Loucy (cell line): ENCODE data around the gene C16orf95.

Experiments used
- H2AFZ ChIP-seq: fragments of 200-600 bp; sonication (generic); 2 replicates; pipeline ENCODE4 v1.6.0; 2016; ENCODE audit warnings: antibody characterized with exemption, mild to moderate bottlenecking, low read length, moderate library complexity
- H3F3A ChIP-seq: fragments of 200-600 bp; 2 replicates; pipeline ENCODE4 v1.6.0; 2016; ENCODE audit warnings: antibody characterized with exemption, low read depth, mild to moderate bottlenecking
- H3K27me3 ChIP-seq: fragments of 200-600 bp; sonication (generic); 2 replicates; pipeline ENCODE4 v1.6.1; 2014; ENCODE audit warnings: low read length, mild to moderate bottlenecking; ENCODE audit not compliant: insufficient read depth, poor library complexity, severe bottlenecking
- H3K36me3 ChIP-seq: fragments of 200-600 bp; sonication (generic); 2 replicates; pipeline ENCODE4 v1.6.1; 2016; ENCODE audit warnings: low read length; ENCODE audit not compliant: insufficient read depth
- H3K4me1 ChIP-seq: fragments of 200-600 bp; sonication (generic); 2 replicates; pipeline ENCODE4 v1.5.1; 2014; ENCODE audit warnings: low read length, mild to moderate bottlenecking; ENCODE audit not compliant: insufficient read depth, poor library complexity, severe bottlenecking
- H3K4me2 ChIP-seq: fragments of 200-600 bp; sonication (generic); 2 replicates; pipeline ENCODE4 v1.6.0; 2014; ENCODE audit warnings: antibody characterized with exemption, low read length, low read depth, mild to moderate bottlenecking; ENCODE audit not compliant: poor library complexity, severe bottlenecking
- H3K4me3 ChIP-seq: fragments of 200-600 bp; sonication (generic); 2 replicates; pipeline ENCODE4 v1.5.1; 2014; ENCODE audit warnings: low read length, mild to moderate bottlenecking, mixed read lengths; ENCODE audit not compliant: poor library complexity, severe bottlenecking
- H3K79me2 ChIP-seq: fragments of 200-600 bp; sonication (generic); 2 replicates; pipeline ENCODE4 v1.6.1; 2014; ENCODE audit warnings: low read length; ENCODE audit not compliant: insufficient read depth
- H3K9ac ChIP-seq: fragments of 200-600 bp; sonication (generic); 2 replicates; pipeline ENCODE4 v1.6.0; 2014; ENCODE audit warnings: mild to moderate bottlenecking, low read depth, low read length, moderate library complexity; ENCODE audit not compliant: poor library complexity, severe bottlenecking
- H3K9me2 ChIP-seq: fragments of 200-600 bp; sonication (generic); replicated peaks from 2 replicates; pipeline ENCODE4 v1.6.1; 2016; ENCODE audit warnings: low read depth, low read length, mixed read lengths
- H3K9me3 ChIP-seq: fragments of 200-600 bp; sonication (generic); 2 replicates; pipeline ENCODE4 v1.6.1; 2014; ENCODE audit warnings: mild to moderate bottlenecking, antibody characterized with exemption, low read length, low read depth; ENCODE audit not compliant: insufficient read depth
- H4K20me1 ChIP-seq: fragments of 200-600 bp; sonication (generic); 2 replicates; pipeline ENCODE4 v1.6.0; 2014; ENCODE audit warnings: antibody characterized with exemption, low read length, mild to moderate bottlenecking; ENCODE audit not compliant: insufficient read depth, poor library complexity, severe bottlenecking
- EZH2phosphoT487 ChIP-seq: fragments of 200-600 bp; IDR thresholded peaks from 2 replicates; pipeline ENCODE4 v1.6.1; 2018; ENCODE audit warnings: antibody characterized with exemption, mild to moderate bottlenecking, moderate library complexity, borderline replicate concordance
- TF ChIP-seq, protein P1 (sequence below): fragments of 200-600 bp; sonication (generic); conservative IDR thresholded peaks from 2 replicates; pipeline ENCODE4 v1.5.1; 2014; ENCODE audit warnings: mild to moderate bottlenecking, antibody characterized with exemption, low read length

C16orf95 gene

DNA sequence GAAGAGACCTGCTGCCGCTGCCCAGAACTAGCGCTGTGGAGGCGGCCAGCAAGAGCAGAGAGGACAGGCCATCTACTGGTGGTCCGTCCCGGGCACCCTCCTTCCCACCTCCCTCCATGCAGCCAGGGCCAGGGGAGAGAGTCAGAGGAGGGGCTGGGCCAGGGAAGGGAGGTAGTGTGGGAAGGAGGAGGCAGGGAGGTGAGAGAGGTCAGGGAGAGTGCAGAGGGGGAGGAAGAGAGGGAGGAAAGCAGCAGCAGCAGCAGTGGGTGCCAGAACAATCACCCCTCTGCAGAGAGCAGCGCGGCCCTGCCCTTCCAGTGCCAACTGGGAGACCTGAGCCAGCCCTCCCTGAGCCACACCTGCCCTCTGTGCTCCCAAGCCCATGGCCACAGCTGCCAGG lies 6.6 kb downstream of the C16orf95 start:
- no peak for TF ChIP-seq EZH2phosphoT487
- TF ChIP-seq, protein P1, sequence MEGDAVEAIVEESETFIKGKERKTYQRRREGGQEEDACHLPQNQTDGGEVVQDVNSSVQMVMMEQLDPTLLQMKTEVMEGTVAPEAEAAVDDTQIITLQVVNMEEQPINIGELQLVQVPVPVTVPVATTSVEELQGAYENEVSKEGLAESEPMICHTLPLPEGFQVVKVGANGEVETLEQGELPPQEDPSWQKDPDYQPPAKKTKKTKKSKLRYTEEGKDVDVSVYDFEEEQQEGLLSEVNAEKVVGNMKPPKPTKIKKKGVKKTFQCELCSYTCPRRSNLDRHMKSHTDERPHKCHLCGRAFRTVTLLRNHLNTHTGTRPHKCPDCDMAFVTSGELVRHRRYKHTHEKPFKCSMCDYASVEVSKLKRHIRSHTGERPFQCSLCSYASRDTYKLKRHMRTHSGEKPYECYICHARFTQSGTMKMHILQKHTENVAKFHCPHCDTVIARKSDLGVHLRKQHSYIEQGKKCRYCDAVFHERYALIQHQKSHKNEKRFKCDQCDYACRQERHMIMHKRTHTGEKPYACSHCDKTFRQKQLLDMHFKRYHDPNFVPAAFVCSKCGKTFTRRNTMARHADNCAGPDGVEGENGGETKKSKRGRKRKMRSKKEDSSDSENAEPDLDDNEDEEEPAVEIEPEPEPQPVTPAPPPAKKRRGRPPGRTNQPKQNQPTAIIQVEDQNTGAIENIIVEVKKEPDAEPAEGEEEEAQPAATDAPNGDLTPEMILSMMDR = no peak
- Histone ChIP-seq H2AFZ (no peak overlapping the region), H4K20me1 (no peaks in the 10 kb centered on the region), H3K36me3 (no peaks in the 10 kb centered on the region), H3K9me2 (no peaks in the 10 kb centered on the region), H3K27me3 (no peaks in the 10 kb centered on the region), H3K4me1 (no peaks in the 10 kb centered on the region), H3K4me2 (no peak overlapping the region), H3F3A (no peaks in the 10 kb centered on the region), H3K9me3 (no peaks in the 10 kb centered on the region), H3K9ac (no peak overlapping the region), H3K79me2 (no peaks in the 10 kb centered on the region), H3K4me3 (no peak overlapping the region)

DNA sequence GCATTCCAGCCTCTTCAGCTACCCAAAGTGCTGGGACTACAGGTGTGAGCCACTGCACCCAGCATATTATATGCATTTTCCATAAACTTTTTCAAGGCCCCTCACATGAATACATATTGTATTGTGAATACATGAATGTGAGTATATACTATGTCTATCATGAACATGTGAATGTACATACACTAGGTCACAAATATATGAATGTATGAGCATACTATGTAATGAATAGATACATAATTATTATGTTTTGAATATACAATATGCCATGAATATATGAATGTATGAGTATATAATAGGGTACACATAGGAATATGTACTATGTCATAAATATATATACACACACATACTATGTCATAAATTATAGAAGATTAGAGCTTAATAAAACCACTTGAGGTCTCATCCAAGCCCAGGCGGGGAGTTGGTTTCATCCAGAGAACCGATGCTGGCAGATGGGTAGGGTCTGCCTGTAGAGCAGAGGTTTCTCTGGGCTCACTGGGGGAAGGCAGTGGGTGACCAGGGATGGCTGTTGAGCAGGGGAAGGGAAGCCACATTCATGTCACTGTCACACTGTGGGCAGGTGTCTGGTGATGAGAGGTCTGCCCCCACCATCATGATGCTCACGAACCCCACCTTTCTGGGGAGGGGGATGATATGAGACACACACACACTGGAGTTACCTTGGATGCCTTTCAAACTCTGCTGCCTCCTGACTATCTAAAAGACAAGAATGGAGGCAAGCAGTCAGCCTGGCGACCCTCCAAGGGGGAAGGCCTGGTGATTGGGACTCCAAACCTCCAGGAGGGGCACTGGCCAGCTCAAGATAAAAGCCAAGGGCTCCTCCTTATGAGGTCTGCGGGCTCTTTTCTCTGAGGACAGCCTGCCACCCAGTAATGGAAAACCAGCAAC lies 7.3 kb downstream of the C16orf95 start:
- no peak overlapping the region for H3K9ac ChIP-seq
- H3K4me2 ChIP-seq = no peak overlapping the region
- no peaks in the 10 kb centered on the region for H3K79me2 ChIP-seq
- H3K27me3 ChIP-seq = no peaks in the 10 kb centered on the region
- no peaks in the 10 kb centered on the region for H3K9me2 ChIP-seq
- TF ChIP-seq, protein P1 = no peak
- no peak for TF ChIP-seq EZH2phosphoT487
- no peak overlapping the region for H3K4me3 ChIP-seq
- no peaks in the 10 kb centered on the region for H3K9me3 ChIP-seq
- no peaks in the 10 kb centered on the region for H4K20me1 ChIP-seq
- no peaks in the 10 kb centered on the region for H3K36me3 ChIP-seq
- H2AFZ ChIP-seq = no peak overlapping the region
- no peaks in the 10 kb centered on the region for H3K4me1 ChIP-seq
- H3F3A ChIP-seq = no peaks in the 10 kb centered on the region

DNA sequence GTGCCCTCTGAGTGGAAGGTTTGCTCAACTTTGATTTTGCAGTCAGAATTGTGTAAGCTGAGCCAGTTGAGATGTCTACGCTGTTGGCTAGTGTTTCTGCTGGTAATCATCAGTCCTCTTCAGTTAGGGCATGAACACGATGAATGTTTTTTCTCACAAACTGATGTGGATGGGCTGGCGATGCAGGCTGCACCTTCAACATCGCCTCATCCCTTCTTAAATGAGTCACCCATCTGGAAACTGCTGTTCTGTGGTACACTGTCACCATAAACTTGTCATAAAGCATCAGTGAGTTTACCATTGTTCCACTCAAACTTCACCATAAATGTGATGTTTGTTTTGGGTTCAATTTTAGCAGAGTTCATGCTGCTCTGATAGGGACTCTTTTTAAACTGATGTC lies 8.4 kb downstream of the C16orf95 start:
- no peak for TF ChIP-seq EZH2phosphoT487
- TF ChIP-seq, protein P1 = no peak
- H3K9me2 ChIP-seq = no peaks in the 10 kb centered on the region

More for the DNA sequence above, 8.4 kb downstream of the C16orf95 start:
- Histone ChIP-seq H2AFZ (no peak overlapping the region), H3K79me2 (no peaks in the 10 kb centered on the region), H4K20me1 (no peaks in the 10 kb centered on the region), H3F3A (no peaks in the 10 kb centered on the region), H3K4me1 (peaks cover 4% of the 10 kb centered on the region), H3K27me3 (no peaks in the 10 kb centered on the region), H3K9ac (no peak overlapping the region), H3K36me3 (no peaks in the 10 kb centered on the region), H3K4me3 (no peak overlapping the region), H3K9me3 (no peaks in the 10 kb centered on the region), H3K4me2 (no peak overlapping the region)
